Nephron (organoid): ENCODE measurements around the gene DHRS7B.
A peak's percentile ranks its signal among the peaks of the same experiment; 100 is the strongest.
"Not testable (repeated sequence)": the region's sequence is repeated elsewhere in the genome, so short reads cannot be mapped to it uniquely, and the experiment has no call there.

Experiments used
- H3K27ac Mint-ChIP-seq, 3 experiments: 2 replicates each; pipeline ENCODE4 v1.8.0; 2020; ENCODE audit warnings: mixed read lengths in 3 of 3, mild to moderate bottlenecking in 2 of 3, moderate library complexity in 1 of 3
- H3K27me3 Mint-ChIP-seq: 2 replicates; pipeline ENCODE4 v1.8.0; 2021; ENCODE audit warnings: low read depth, mild to moderate bottlenecking, moderate library complexity, mixed read lengths
- H3K36me3 Mint-ChIP-seq: 2 replicates; pipeline ENCODE4 v1.8.0; 2020; ENCODE audit warnings: low read depth, mixed read lengths
- H3K4me1 Mint-ChIP-seq: 2 replicates; pipeline ENCODE4 v1.8.0; 2020; ENCODE audit warnings: mixed read lengths
- H3K4me3 Mint-ChIP-seq, 3 experiments: 2 replicates each; pipeline ENCODE4 v1.8.0; 2020; ENCODE audit warnings: mild to moderate bottlenecking in 3 of 3, mixed read lengths in 3 of 3, moderate library complexity in 2 of 3
- H3K9me3 Mint-ChIP-seq: 2 replicates; pipeline ENCODE4 v1.8.0; 2020; ENCODE audit warnings: mixed read lengths
- CTCF ChIP-seq, 3 experiments: fragments of 200-600 bp; sonication (generic); IDR thresholded peaks; one replicate each; pipeline ENCODE4 v1.5.0; 2021; ENCODE audit warnings: antibody characterized with exemption in 3 of 3; ENCODE audit not compliant: unreplicated experiment in 3 of 3

The DHRS7B gene

GRCh38 chr17:21119247-21119918, 7.4 kb upstream of the DHRS7B start:
- H3K9me3 Mint-ChIP-seq, result no peaks in the 10 kb centered on the region
- no peak overlapping the region for H3K4me3 Mint-ChIP-seq
- H3K4me1 Mint-ChIP-seq, result no peaks in the 10 kb centered on the region
- H3K27me3 Mint-ChIP-seq, result peaks cover 28% of the 10 kb centered on the region
- peak; percentile 76 to 90 (median 79) for TF ChIP-seq CTCF (IDR thresholded peaks at IDR 0.05; ENCODE audit: unreplicated experiment in 3 of 3)
- no peak overlapping the region for H3K27ac Mint-ChIP-seq
- H3K36me3 Mint-ChIP-seq, result no peaks in the 10 kb centered on the region

- Mint-ChIP-seq H3K36me3 (no peaks in the 10 kb centered on the region), H3K27me3 (peaks cover 28% of the 10 kb centered on the region), H3K27ac (no peak overlapping the region), H3K4me1 (no peaks in the 10 kb centered on the region), H3K9me3 (no peaks in the 10 kb centered on the region), H3K4me3 (no peak overlapping the region)
- TF ChIP-seq CTCF (IDR thresholded peaks at IDR 0.05; ENCODE audit: unreplicated experiment in 3 of 3), result no peak
Observed at GRCh38 chr17:21119919-21120249, 6.9 kb upstream of the DHRS7B start.

GRCh38 chr17:21124086-21124485, 2.7 kb upstream of the DHRS7B start:
- H3K9me3 Mint-ChIP-seq, result no peaks in the 10 kb centered on the region
- peaks cover 22% of the 10 kb centered on the region for H3K27me3 Mint-ChIP-seq
- no peak overlapping the region for H3K4me3 Mint-ChIP-seq
- TF ChIP-seq CTCF (IDR thresholded peaks at IDR 0.05; ENCODE audit: unreplicated experiment in 3 of 3), result no peak
- H3K4me1 Mint-ChIP-seq, result peaks cover 16% of the 10 kb centered on the region
- H3K27ac Mint-ChIP-seq, result no peak overlapping the region
- H3K36me3 Mint-ChIP-seq, result no peaks in the 10 kb centered on the region

GRCh38 chr17:21124517-21124916, 2.2 kb upstream of the DHRS7B start:
- not testable (repeated sequence) for H3K36me3 Mint-ChIP-seq, H3K27ac Mint-ChIP-seq, H3K9me3 Mint-ChIP-seq, H3K4me3 Mint-ChIP-seq
- peaks cover 21% of the 10 kb centered on the region for H3K27me3 Mint-ChIP-seq
- peaks cover 18% of the 10 kb centered on the region for H3K4me1 Mint-ChIP-seq

GRCh38 chr17:21125862-21126261, 902 bp upstream of the DHRS7B start:
- Mint-ChIP-seq H3K4me1 (peaks cover 18% of the 10 kb centered on the region), H3K27me3 (peaks cover 18% of the 10 kb centered on the region), H3K27ac (no peak overlapping the region), H3K4me3 (peak overlapping the region; percentile 60 to 97 (median 71)), H3K9me3 (no peaks in the 10 kb centered on the region), H3K36me3 (no peaks in the 10 kb centered on the region)
- no peak for TF ChIP-seq CTCF (IDR thresholded peaks at IDR 0.05; ENCODE audit: unreplicated experiment in 3 of 3)

GRCh38 chr17:21127509-21128077, 829 bp downstream of the DHRS7B start:
- H3K36me3 Mint-ChIP-seq, result peaks cover 8% of the 10 kb centered on the region
- TF ChIP-seq CTCF (IDR thresholded peaks at IDR 0.05; ENCODE audit: unreplicated experiment in 3 of 3), result no peak
- H3K4me3 Mint-ChIP-seq, result peak overlapping the region; percentile 91 to 97 (median 94)
- peaks cover 4% of the 10 kb centered on the region for H3K9me3 Mint-ChIP-seq
- H3K27me3 Mint-ChIP-seq, result peaks cover 12% of the 10 kb centered on the region
- H3K27ac Mint-ChIP-seq, result peak overlapping the region; percentile 55 to 91 (median 83)
- H3K4me1 Mint-ChIP-seq, result peaks cover 18% of the 10 kb centered on the region
